ENCODE measurements around the gene CENPB.
"Not testable (repeated sequence)": the region's sequence is repeated elsewhere in the genome, so short reads cannot be mapped to it uniquely, and the experiment has no call there.

Gene CENPB

DNA sequence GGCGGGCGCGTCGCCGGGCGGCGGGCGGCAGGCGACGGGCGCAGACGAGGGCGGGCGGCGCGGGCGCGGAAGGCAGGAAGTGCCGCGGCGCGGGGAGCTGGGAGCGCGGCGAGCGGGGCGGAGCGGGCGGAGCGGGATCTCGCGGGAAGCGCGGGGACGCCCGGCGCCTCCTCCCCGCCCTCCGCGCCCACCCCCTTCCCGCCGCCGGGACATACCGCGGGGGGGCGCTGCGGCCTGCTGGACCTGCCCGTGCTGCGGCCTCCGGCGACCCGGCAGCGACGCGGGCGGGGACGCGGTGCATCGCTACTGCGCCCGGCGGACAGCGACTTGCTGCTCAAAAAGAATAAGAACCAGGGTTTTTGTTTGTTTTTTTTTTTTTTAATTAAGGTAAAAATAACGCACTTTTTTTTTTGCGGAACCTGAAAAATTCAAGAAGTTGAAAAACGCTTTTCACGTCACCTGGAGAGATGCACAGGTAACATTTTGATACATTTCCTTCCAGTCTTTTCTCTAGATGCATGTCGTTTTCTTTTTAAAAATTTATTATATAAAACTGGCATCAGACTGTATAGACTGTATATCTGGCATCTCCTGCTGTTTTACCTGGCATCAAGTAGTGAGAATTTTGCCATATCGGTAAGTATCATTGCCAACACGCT is at the start of gene CENPB:
Gene CENPB (minus strand): TSS at position 76 of the 659 bp plus-strand sequence. CDS start 257 bp downstream, outside the sequence.
- Histone ChIP-seq H3K27me3 (ENCODE audit: control insufficient read depth, insufficient read depth, low read length) (no peaks in the 10 kb centered on the region), H3K9ac (no peak within 1 kb of the TSS), H3K27ac (peak within 1 kb of the TSS; percentile 72), H3K36me3 (ENCODE audit: control insufficient read depth, insufficient read depth, low read length) (no peaks in the 10 kb centered on the region), H3K4me1 (peaks cover 26% of the 10 kb centered on the region), H3K9me3 (ENCODE audit: control insufficient read depth, low read length) (no peaks in the 10 kb centered on the region), H3K4me3 (ENCODE audit: low read depth, low read length) (peak within 1 kb of the TSS; percentile 54), H2AFZ (peak within 1 kb of the TSS; percentile 75), H3K79me2 (peaks cover 4% of the 10 kb centered on the region), H3K4me2 (ENCODE audit: low read length) (peak within 1 kb of the TSS; percentile 72)
- TF ChIP-seq CTCF (IDR thresholded peaks at IDR 0.05), result peak; percentile 87

- H3K4me3 ChIP-seq (ENCODE audit: low read depth, low read length), result no peak overlapping the region
- H3K9me3 ChIP-seq (ENCODE audit: control insufficient read depth, low read length), result no peaks in the 10 kb centered on the region
- no peak overlapping the region for H3K4me2 ChIP-seq (ENCODE audit: low read length)
- no peak for TF ChIP-seq CTCF (IDR thresholded peaks at IDR 0.05)
- no peak overlapping the region for H2AFZ ChIP-seq
- H3K4me1 ChIP-seq, result no peaks in the 10 kb centered on the region
- H3K79me2 ChIP-seq, result peaks cover 12% of the 10 kb centered on the region
- no peaks in the 10 kb centered on the region for H3K27me3 ChIP-seq (ENCODE audit: control insufficient read depth, insufficient read depth, low read length)
- H3K9ac ChIP-seq, result no peak overlapping the region
- H3K27ac ChIP-seq, result no peak overlapping the region
- H3K36me3 ChIP-seq (ENCODE audit: control insufficient read depth, insufficient read depth, low read length), result no peaks in the 10 kb centered on the region
These were observed 49.6 kb upstream of the CENPB start for GRCh38 chr20:3836132-3836531.

- not testable (repeated sequence) for H3K4me2 ChIP-seq (ENCODE audit: low read length); H3K9me3 ChIP-seq (ENCODE audit: control insufficient read depth, low read length); H3K27ac ChIP-seq; H3K36me3 ChIP-seq (ENCODE audit: control insufficient read depth, insufficient read depth, low read length); H3K79me2 ChIP-seq; H3K27me3 ChIP-seq (ENCODE audit: control insufficient read depth, insufficient read depth, low read length); H2AFZ ChIP-seq; H3K4me1 ChIP-seq; H3K9ac ChIP-seq; H3K4me3 ChIP-seq (ENCODE audit: low read depth, low read length)
These were observed 43.4 kb upstream of the CENPB start for GRCh38 chr20:3829891-3830290.

DNA sequence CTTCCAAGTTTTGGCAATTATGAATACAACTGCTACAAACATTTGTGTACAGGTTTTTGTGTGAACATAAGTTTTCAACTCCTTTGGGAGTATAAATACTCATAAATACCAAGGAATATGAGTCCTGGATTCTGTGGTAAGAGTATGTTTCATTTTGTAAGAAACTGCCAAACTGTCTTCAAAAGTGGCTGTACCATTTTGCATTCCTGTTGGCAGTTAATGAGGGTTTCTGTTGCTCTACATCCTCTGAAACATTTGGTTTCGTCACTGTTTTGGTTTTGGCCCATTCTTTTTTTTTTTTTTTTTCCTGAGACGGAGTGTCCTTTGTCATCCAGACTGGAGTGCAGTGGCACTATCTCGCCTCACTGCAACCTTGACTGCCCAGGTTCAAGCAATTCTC is 42.3 kb upstream of the CENPB start:
- Histone ChIP-seq H3K27me3 (ENCODE audit: control insufficient read depth, insufficient read depth, low read length) (no peaks in the 10 kb centered on the region), H3K9ac (no peak overlapping the region)
- no peak for TF ChIP-seq CTCF (IDR thresholded peaks at IDR 0.05)

GRCh38 chr20:3826420-3826819 is 39.9 kb upstream of the CENPB start:
- Histone ChIP-seq H3K36me3 (ENCODE audit: control insufficient read depth, insufficient read depth, low read length) (no peaks in the 10 kb centered on the region), H3K4me3 (ENCODE audit: low read depth, low read length) (no peak overlapping the region), H3K27me3 (ENCODE audit: control insufficient read depth, insufficient read depth, low read length) (no peaks in the 10 kb centered on the region), H3K9me3 (ENCODE audit: control insufficient read depth, low read length) (no peaks in the 10 kb centered on the region), H2AFZ (no peak overlapping the region), H3K27ac (no peak overlapping the region), H3K4me1 (no peaks in the 10 kb centered on the region), H3K79me2 (no peaks in the 10 kb centered on the region), H3K4me2 (ENCODE audit: low read length) (no peak overlapping the region), H3K9ac (no peak overlapping the region)
- TF ChIP-seq CTCF (IDR thresholded peaks at IDR 0.05), result no peak

More for the DNA sequence above, 42.3 kb upstream of the CENPB start:
- Histone ChIP-seq H3K36me3 (ENCODE audit: control insufficient read depth, insufficient read depth, low read length) (no peaks in the 10 kb centered on the region), H3K4me3 (ENCODE audit: low read depth, low read length) (no peak overlapping the region), H3K79me2 (no peaks in the 10 kb centered on the region), H3K4me1 (no peaks in the 10 kb centered on the region), H3K4me2 (ENCODE audit: low read length) (no peak overlapping the region), H3K27ac (no peak overlapping the region), H2AFZ (no peak overlapping the region), H3K9me3 (ENCODE audit: control insufficient read depth, low read length) (no peaks in the 10 kb centered on the region)
